GM12873 (cell line): ENCODE results near the gene NFATC2IP.

ENCODE experiments used
- TF ChIP-seq, protein P1 (sequence below): IDR thresholded peaks from 2 replicates; pipeline ENCODE4 v1.5.1; 2012; ENCODE audit warnings: low read depth, mild to moderate bottlenecking, moderate library complexity, low read length, control low read depth; ENCODE audit not compliant: insufficient read depth; ENCODE audit errors: missing control alignments

NFATC2IP gene

DNA sequence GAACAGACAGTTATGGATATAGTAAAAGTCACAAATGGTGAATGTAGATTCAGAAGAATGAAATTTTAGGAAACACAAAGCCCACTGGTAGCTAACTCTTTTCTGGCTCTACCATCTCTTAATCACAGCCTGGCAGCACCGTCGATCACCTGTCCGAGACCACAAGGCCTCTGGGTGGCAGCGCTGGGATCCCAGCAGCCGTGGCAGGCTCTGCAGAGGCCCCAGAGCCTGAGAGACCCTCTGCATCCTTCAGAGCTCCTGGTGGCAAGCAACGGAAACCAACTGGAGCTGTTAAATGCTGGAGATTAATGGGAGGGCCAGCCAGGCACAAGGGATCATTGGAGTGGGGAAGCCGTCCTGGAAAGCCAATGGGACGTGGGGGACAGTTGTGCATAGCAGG, 60.4 kb downstream of the NFATC2IP start:
- TF ChIP-seq, protein P1, sequence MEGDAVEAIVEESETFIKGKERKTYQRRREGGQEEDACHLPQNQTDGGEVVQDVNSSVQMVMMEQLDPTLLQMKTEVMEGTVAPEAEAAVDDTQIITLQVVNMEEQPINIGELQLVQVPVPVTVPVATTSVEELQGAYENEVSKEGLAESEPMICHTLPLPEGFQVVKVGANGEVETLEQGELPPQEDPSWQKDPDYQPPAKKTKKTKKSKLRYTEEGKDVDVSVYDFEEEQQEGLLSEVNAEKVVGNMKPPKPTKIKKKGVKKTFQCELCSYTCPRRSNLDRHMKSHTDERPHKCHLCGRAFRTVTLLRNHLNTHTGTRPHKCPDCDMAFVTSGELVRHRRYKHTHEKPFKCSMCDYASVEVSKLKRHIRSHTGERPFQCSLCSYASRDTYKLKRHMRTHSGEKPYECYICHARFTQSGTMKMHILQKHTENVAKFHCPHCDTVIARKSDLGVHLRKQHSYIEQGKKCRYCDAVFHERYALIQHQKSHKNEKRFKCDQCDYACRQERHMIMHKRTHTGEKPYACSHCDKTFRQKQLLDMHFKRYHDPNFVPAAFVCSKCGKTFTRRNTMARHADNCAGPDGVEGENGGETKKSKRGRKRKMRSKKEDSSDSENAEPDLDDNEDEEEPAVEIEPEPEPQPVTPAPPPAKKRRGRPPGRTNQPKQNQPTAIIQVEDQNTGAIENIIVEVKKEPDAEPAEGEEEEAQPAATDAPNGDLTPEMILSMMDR = no peak

DNA sequence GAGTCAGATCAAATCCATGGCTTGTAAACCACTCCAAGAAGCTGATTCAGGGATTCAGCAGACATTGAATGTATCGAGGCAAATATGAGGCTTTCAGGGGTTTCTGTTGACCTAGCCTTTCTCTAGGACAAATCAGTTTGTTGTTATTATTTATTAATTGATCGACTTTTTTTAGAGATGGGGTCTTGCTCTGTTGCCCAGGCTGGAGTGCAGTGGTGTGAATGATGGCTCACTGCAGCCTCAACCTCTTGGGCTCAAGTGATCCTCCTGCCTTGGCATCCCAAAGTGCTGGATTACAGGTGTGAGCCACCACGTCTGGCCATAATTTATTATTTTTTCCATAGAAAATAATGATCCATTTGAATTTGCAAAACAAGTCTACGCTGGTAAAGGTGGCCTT, 61.1 kb downstream of the NFATC2IP start:
- TF ChIP-seq, protein P1 = no peak

DNA sequence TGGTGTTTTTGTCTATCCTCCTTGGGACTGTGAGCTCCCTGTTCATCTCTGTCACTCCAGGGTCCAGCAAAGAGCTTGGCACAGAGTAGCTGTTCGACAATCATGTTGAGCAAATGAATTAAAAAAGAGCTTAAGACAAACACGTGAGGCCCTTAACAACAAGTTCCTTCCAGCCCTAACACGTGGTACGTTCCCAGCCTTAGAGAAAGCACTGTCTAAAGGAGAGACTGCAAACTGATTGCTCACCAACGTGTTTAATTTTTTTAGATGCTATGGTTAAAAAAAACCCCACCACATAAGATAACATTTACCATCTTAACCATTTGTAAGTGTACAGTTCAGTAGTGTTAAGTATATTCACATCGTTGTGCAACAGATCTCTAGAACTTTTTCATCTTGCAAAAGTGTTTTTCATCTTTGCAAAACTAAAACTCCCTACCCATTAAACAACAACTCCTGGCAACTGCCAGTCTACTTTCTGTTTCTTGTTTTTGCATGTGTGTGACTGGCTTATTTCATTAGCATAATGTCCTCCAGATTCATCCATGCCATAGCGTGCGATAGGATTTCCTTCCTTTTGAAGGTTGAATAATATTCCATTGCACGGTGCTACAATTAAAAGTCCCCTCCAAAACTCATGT, 62.3 kb downstream of the NFATC2IP start:
- TF ChIP-seq, protein P1 = no peak

- TF ChIP-seq, protein P1 = no peak
Observed at GRCh38 chr16:29014561-29015069, 63.9 kb downstream of the NFATC2IP start.
